ENCODE data around the gene CLDN7.

- TF ChIP-seq SUZ12 (IDR thresholded peaks at IDR 0.05; ENCODE audit: extremely low read depth, insufficient read depth, insufficient read length): no peak
- no peak for TF ChIP-seq ZNF274 (IDR thresholded peaks at IDR 0.05; ENCODE audit: low read depth, low read length)
- TF ChIP-seq YY1 (IDR thresholded peaks at IDR 0.05; ENCODE audit: insufficient read depth, insufficient read length): no peak
Measured at GRCh38 chr17:7260151-7260550, 2.1 kb downstream of the CLDN7 start.
